Measurements from ENCODE around the gene ZNF607. TPM values are rescaled to one million over a fixed set of nuclear protein-coding genes. Genes with fewer than 3 reads are reported as not detected.

ZNF607 gene
- total RNA-seq, result 1.9 and 6.1 TPM in 2 replicates

GRCh38 chr19:37719111-37719926 is at the start of gene ZNF607:
ZNF607 (minus strand) TSS chr19:37719761; CDS start chr19:37711618, 8,143 bp downstream.

GRCh38 chr19:37655301-37655688 is 64.3 kb downstream of the ZNF607 start, which contains the start of gene ZFP30:
ZFP30 (minus strand) TSS chr19:37655465; CDS start chr19:37647822, 7,643 bp downstream.

Other genes starting within 250 kb of the ZNF607 start
- 1.2 and 1.9 TPM in 2 replicates for gene ZNF793, start 212.8 kb downstream of the ZNF607 start, total RNA-seq
- 0.95 and 1.8 TPM in 2 replicates for gene ZNF571, start 125.0 kb downstream of the ZNF607 start, total RNA-seq
- gene ZNF540, start 124.9 kb downstream of the ZNF607 start, total RNA-seq, result 0.08 TPM in 1 of 2 replicates, not detected in the other
- gene ZFP30, start 64.3 kb downstream of the ZNF607 start, total RNA-seq, result 4.9 and 7.2 TPM in 2 replicates
- gene ZNF573, start 59.8 kb upstream of the ZNF607 start, total RNA-seq, result 1.1 and 1.8 TPM in 2 replicates
- not detected in 2 replicates for gene WDR87, start 186.8 kb upstream of the ZNF607 start, total RNA-seq
- 11.6 and 14.0 TPM in 2 replicates for gene SIPA1L3, start 187.4 kb upstream of the ZNF607 start, total RNA-seq

All from hair follicular keratinocyte (primary cell).